H1 (cell line): ENCODE results near the gene ITGA6. TPM values are rescaled to one million over a fixed set of nuclear protein-coding genes. Genes with fewer than 3 reads are reported as not detected.

Experiments used
- CHD7 ChIP-seq: fragments of 300-600 bp; sonication (generic); IDR thresholded peaks from 2 replicates; pipeline ENCODE4 v1.7.1; 2012; ENCODE audit warnings: low read length, moderate library complexity, mild to moderate bottlenecking, inconsistent platforms; ENCODE audit not compliant: insufficient replicate concordance
- E2F6 ChIP-seq: IDR thresholded peaks from 2 replicates; pipeline ENCODE4 v1.6.1; 2012; ENCODE audit warnings: inconsistent platforms
- EGR1 ChIP-seq: IDR thresholded peaks from 2 replicates; pipeline ENCODE4 v1.6.1; 2011; ENCODE audit warnings: low read depth, low read length, borderline replicate concordance
- HDAC6 ChIP-seq: IDR thresholded peaks from one replicate; pipeline ENCODE4 v1.7.1; 2012; ENCODE audit warnings: low read depth, mild to moderate bottlenecking, inconsistent platforms, low read length, moderate library complexity
- KDM1A ChIP-seq: fragments of 200-600, 300-600 bp; sonication (generic); IDR thresholded peaks from 2 replicates; pipeline ENCODE4 v1.7.1; 2016; ENCODE audit warnings: mild to moderate bottlenecking, low read length, borderline replicate concordance
- KDM5A ChIP-seq: fragments of 200-600 bp; IDR thresholded peaks from 2 replicates; pipeline ENCODE4 v1.7.1; 2012; ENCODE audit warnings: mild to moderate bottlenecking, low read length, inconsistent platforms, mixed read lengths
- MAX ChIP-seq: IDR thresholded peaks from 2 replicates; pipeline ENCODE4 v1.6.1; 2012; ENCODE audit warnings: inconsistent platforms
- RAD21 ChIP-seq, 2 experiments: IDR thresholded peaks in 1 of 2; conservative IDR thresholded peaks in 1 of 2; 2 replicates each; pipeline ENCODE4 v1.6.1; 2011; ENCODE audit warnings: low read depth in 2 of 2, low read length in 2 of 2, improper control_type of control experiment in 1 of 2, inconsistent platforms in 1 of 2, mild to moderate bottlenecking in 1 of 2, moderate library complexity in 1 of 2
- RBBP5 ChIP-seq: IDR thresholded peaks from 2 replicates; pipeline ENCODE4 v1.7.1; 2012; ENCODE audit warnings: low read depth, mild to moderate bottlenecking, inconsistent platforms, low read length, moderate library complexity, borderline replicate concordance
- SP2 ChIP-seq: IDR thresholded peaks from 2 replicates; pipeline ENCODE4 v1.6.1; 2012; ENCODE audit warnings: mild to moderate bottlenecking, low read length, inconsistent platforms
- polyA plus RNA-seq, 7 experiments: library from polyadenylated mRNA; depleted of rRNA in 3 of 7; stranded (reverse) in 5 of 7; unstranded in 2 of 7; fragments of >200 nt in 5 of 7; fragments of 200-250 nt in 2 of 7; gene quantifications; 1 replicate in 5 of 7; 2 replicates in 1 of 7; 4 replicates in 1 of 7; pipeline versions ENCODE4 v1.2.1 to v1.2.3, GENCODE V29; 2011 to 2013; ENCODE audit warnings: missing spikeins in 2 of 7, mixed read lengths in 2 of 7
- total RNA-seq: library from RNA; stranded (reverse); fragmentation: NEBNext Ultra II Directional; extraction: Animal tissue kit (Norgen Biotek cat#: 25700); gene quantifications from 2 replicates; pipeline ENCODE4 v1.2.1, GENCODE V29; 2021

The ITGA6 gene
- total and polyA plus RNA-seq, 2 of the 8 experiments (the other 6 are each of a cell fraction or from before 2014, with no cell fraction given): 26.9 to 118 TPM

- no peak for TF ChIP-seq CHD7
- no peak for TF ChIP-seq E2F6
- TF ChIP-seq RAD21 (IDR thresholded peaks at IDR 0.05 in 1 of 2, conservative IDR thresholded peaks at IDR 0.05 in 1 of 2; ENCODE audit: low read depth in 2 of 2, low read length in 2 of 2): peak; percentile 32 to 52; a peak in 3 of 4 replicates
- TF ChIP-seq KDM1A: no peak
- TF ChIP-seq EGR1: no peak
- no peak for TF ChIP-seq SP2
- TF ChIP-seq RBBP5: no peak
- no peak for TF ChIP-seq KDM5A
- no peak for TF ChIP-seq MAX
- no peak for TF ChIP-seq HDAC6
Measured at GRCh38 chr2:172398440-172398839, 28.9 kb upstream of the ITGA6 start (continued).
